ENCODE data around the gene GSN. TPM values are rescaled to one million over a fixed set of nuclear protein-coding genes. Genes with fewer than 3 reads are reported as not detected.
A peak's percentile ranks its signal among the peaks of the same experiment; 100 is the strongest.
"Not testable (repeated sequence)": the region's sequence is repeated elsewhere in the genome, so short reads cannot be mapped to it uniquely, and the experiment has no call there.

The GSN gene
- total RNA-seq, 2 donors from 2014 or later, result 3.5 to 5.8 TPM

DNA sequence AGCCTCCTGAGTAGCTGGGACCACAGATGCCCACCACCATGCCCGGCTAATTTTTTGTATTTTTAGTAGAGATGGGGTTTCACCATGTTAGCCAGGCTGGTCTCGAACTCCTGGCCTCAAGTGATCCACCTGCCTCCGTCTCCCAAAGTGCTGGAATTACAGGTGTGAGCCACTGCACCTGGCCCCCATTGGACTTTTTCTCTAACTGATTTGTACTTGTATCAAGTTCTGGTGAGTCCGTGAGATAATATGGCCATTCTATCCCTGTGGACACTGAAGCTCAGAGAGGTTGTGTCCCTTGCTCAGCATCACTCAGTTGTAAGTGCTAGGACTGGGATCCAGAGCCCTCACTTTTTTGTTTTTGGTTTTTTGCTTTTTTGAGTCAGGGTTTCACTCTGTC, 23.6 kb downstream of the GSN start:
- H3K9me3 Mint-ChIP-seq; DNase-seq (ENCODE audit: low spot score in 2 of 2); H3K27ac Mint-ChIP-seq; H3K36me3 Mint-ChIP-seq; ATAC-seq: not testable (repeated sequence)

DNA sequence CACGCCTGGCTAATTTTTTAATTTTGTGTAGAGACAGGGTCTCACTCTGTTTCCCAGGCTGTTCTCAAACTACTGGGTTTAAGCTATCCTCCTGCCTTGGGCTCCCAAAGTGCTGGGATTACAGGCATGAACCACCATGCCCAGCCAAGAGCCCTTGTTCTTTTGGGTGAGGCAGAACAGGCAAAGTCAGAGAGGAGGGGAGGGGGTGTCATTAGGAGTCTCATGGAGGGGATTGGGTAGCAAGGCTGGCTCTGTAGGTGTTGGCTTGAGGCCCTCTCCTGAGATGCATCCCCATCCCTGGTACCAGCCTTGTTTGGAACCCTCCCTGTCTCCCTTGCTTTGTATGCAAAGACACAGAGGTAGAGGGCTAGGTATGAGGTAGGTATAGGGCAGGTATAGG, 24.1 kb downstream of the GSN start:
- no peaks in the 10 kb centered on the region for H3K36me3 Mint-ChIP-seq
- peak overlapping the region in 1 of 2 donors; percentile 22 for H3K27ac Mint-ChIP-seq
- ATAC-seq (no peak), DNase-seq (ENCODE audit: low spot score in 2 of 2) (no peak)
- no peaks in the 10 kb centered on the region for H3K9me3 Mint-ChIP-seq

DNA sequence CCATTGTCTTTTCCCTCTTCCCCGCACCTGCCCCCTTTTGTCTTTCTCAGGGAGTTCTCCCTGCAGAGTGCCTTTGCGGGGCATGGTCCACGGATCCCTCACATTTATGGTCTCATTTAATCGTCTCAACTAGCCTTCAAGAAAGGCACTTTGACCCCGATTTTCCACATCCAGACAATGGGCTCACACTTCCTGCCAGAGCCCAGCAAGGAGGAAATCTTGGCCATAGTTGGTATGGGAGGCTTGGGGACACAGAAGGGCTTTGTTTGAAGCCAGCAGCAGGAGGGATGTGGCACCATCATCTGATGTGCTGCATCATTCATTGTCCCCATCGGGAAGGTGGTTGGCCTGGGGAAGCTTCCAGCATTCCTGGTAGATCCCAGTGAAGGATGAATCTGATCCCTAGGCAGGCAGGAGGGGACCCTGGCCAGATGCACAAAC, 24.9 kb downstream of the GSN start:
- no peaks in the 10 kb centered on the region for H3K36me3 Mint-ChIP-seq
- no peak for DNase-seq (ENCODE audit: low spot score in 2 of 2)
- ATAC-seq, result no peak
- no peak overlapping the region for H3K27ac Mint-ChIP-seq
- no peaks in the 10 kb centered on the region for H3K9me3 Mint-ChIP-seq

DNA sequence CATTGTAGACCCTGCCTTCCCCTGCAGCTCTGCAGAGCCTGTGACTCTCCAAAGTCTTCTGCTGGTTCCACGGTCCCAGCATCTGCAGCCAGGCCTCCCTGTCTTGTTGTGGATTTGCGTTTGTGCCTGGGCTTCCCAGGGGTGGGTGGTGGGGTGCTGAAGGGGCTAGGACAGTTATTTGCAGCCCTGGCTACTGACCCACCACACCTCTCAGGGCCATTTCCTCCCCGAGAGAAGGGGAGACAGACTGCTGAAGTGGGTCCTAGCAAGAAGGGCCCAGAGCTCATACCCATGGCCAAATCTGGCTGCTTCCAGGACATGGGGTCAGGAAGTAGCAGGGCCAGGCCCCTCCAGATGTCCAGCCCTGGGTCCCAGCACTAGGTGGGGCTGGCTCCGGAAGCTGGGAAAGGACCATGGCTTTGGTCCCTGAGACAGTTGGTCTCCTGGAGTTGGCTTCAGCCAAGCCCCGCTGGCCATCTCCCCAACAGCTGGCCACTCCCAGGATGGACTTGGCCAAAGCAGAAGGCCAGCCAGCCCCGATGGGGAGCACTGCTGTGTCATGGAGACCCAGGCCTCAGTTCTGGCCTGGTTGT, 26.3 kb downstream of the GSN start:
- DNase-seq (ENCODE audit: low spot score in 2 of 2), result no peak

DNA sequence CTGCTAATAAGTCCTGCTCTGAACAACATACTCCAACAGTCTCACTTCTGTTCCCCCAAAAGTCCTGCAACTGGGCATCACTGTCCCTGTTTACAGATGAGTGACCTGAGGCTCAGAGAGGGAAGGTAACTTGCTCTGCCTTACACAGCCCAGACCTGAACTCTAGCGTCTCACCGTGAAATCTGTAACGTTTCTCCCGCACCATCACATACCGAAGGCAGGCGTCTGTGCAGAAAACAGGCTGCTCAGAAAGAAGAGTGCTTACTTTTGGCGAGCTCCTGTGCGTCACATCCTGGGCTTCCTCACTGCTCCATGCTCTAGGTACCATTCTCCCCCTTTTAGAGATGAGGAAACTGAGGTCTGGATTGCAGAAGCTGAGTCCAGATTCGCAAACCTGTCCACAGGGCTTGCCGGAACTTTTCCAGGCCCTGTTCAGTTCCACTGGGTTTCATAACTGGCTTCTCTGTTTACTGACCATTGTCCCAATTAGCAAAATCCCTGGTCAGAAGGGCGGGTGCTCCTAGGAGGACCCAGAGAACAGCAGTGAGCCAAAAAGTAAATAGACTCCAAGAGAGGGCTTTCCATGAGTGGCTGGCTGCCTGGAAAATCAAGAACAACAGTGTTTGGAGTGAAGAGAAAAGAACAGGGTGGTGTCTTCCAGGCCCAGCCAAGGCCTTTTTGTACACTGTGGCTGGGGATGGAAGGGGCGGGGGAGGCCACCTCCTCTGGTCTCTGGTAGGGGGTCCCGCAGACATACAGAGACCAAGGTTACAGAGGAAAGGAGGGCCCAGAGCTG, 27.1 kb downstream of the GSN start:
- no peaks in the 10 kb centered on the region for H3K36me3 Mint-ChIP-seq
- no peaks in the 10 kb centered on the region for H3K9me3 Mint-ChIP-seq
- DNase-seq (ENCODE audit: low spot score in 2 of 2) (no peak), ATAC-seq (no peak)
- H3K27ac Mint-ChIP-seq, result peak overlapping the region in 1 of 2 donors; percentile 5

More for the DNA sequence above, 26.3 kb downstream of the GSN start:
- ATAC-seq, result no peak
- Mint-ChIP-seq H3K36me3 (no peaks in the 10 kb centered on the region), H3K27ac (no peak overlapping the region), H3K9me3 (no peaks in the 10 kb centered on the region)

DNA sequence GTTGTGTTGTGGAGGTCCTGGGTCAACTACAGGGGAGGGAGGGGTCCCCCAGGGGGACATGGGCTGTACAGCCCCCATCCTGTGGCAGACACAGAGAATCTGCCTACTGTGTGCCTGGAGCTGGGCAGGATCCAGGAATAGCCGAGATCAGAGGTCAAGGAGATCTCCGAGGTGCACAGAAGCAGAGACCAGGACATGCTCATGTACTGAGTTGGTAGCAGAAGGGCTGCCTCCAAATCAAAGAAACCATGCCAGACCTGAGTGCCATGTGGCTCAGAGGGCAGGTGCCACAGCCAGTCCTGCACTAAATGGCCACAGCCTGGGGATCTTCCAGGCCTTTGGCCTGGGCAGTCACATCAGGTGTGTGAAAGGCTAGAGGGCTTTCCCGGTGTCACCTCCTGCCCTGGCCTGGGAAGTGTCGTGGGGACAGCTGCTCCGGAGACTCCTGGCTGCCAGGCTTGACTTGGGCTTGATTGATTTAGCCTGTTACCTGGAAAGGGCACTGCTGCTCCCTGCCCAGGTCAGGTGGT, 27.8 kb downstream of the GSN start:
- Mint-ChIP-seq H3K36me3 (no peaks in the 10 kb centered on the region), H3K9me3 (no peaks in the 10 kb centered on the region), H3K27ac (peak overlapping the region in 1 of 2 donors; percentile 5)
- DNase-seq (ENCODE audit: low spot score in 2 of 2) (no peak), ATAC-seq (no peak)

DNA sequence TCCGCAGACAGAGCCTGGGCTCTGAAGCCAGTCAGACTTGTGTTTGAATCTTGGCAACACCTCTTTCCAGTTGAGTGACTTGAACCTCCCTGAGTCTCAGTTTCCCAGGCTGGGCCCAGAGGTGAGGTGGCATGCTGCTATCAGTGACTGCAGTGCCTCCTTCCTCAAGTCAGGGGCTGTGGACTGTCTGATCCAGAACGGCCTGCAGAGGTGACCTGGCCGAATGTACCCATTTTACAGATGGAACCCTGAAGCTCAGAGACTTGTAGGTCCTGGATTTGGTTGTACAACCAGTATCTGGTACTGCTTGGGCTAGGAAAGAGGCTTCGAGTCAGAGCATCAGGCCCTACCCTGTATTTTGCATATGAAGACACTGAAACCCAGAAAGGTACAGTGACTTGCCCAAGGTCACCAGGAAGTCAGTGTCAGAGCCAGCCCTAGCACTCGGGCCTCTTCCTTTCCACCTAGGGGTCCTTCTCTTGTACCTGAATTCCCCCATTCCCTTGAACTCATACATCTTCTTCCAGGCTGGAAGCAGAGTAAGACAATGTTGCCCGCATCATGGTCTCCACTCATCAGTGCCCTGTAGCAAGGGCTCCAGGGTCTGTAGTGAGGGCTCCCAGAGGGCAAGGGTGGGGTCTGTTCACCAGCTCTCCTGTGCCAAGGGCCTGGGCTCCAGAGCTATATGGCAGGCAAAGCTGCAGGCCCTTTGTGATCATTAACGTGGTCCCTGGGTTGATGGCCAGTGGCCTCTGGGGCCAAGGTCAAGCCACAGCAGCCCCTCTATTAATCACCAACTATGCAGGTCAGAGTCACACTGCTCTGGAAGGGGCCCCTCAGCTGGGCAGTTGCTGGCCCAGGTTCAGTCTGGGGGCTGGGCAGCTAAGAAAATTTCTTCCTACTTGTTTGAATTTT, 28.5 kb downstream of the GSN start:
- ATAC-seq, result no peak
- peak in 1 of 2 donors; percentile 26 for DNase-seq (ENCODE audit: low spot score in 2 of 2)
- Mint-ChIP-seq H3K36me3 (no peaks in the 10 kb centered on the region), H3K9me3 (no peaks in the 10 kb centered on the region), H3K27ac (no peak overlapping the region)

DNA sequence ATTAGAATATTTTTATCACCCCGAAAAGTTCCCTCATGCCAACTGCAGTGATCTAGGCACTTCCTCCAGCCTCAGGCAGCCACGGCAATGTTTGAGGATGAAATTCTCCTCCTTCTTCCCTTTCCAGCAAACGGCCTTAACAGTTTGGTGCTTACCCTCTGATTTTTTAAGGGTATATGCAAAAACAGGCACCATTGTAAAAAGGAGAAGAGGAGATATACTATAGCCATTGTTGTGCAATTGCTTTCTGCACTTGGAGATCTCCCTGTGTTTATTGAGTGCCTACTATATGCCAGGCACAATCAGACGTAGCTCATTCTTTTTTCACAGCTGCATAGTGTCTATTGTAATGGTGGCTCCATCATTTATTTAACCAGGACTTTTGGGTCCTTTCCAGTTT, 29.4 kb downstream of the GSN start:
- no peaks in the 10 kb centered on the region for H3K36me3 Mint-ChIP-seq
- no peak for ATAC-seq
- no peak for DNase-seq (ENCODE audit: low spot score in 2 of 2)
- no peaks in the 10 kb centered on the region for H3K9me3 Mint-ChIP-seq
- H3K27ac Mint-ChIP-seq, result no peak overlapping the region

DNA sequence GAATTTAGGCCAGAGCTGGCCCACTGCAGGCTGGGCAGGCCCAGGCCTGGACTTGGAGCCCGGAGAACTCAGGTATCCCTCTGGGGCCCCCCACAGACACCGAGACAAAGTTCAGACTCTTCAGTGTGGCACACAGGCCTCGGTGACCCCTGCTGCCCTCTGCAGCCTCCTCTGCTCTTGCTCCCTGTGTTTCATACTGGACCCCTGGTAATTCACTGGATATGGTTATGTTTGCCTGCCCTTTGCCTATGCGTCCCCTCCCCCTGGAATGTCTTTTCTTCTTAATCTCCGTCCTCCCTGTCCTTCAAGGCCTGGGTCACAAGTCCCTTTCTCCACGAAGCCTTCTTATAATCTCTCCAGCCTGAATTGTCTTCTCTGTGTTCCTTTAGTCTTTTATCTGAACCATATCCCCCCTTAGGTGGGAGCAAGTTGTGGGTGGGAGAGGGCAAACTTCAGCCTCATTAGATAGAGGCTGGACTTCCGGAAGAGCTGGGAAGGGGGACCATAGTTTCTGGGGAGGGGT, 30.1 kb downstream of the GSN start:
- Mint-ChIP-seq H3K9me3 (no peaks in the 10 kb centered on the region), H3K27ac (no peak overlapping the region), H3K36me3 (no peaks in the 10 kb centered on the region)
- ATAC-seq (no peak), DNase-seq (ENCODE audit: low spot score in 2 of 2) (no peak)

DNA sequence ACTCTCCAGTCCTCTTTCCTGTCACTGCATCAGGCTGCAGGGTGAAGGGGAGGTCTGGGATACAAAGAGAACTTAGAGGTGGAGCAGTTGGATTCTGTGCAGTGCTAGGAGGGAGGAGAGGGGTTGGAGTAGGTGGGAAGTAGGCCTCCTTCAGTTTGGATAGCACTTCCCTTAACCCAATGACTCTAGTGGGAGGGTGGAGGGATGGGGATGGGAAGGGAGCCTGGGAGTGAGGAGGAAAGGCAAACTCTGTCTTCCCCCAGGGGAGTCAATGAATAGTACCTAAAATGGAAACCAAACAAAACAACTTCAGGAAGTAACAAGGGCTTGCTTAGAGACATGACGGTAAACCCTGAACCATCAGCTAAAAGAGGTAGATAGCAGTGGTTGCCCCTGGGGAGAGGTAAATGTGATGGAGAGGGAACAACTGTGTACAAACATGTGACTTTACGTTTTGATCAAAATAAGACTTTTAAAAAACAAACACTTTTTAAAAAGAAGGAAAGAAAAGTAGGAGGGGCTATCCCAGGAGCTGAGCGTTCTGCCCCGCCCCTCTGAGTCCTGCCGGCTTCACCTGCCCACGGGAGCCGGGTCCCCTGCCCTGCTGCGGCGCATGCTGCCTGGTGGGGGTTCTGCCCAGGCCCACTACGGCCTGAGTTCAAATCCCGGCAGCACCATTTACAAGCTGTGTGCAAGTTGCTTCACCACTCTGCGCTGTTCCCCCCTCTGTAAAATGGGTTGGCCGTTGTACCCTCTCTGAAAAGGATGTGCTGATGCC, 30.9 kb downstream of the GSN start:
- no peaks in the 10 kb centered on the region for H3K36me3 Mint-ChIP-seq

DNA sequence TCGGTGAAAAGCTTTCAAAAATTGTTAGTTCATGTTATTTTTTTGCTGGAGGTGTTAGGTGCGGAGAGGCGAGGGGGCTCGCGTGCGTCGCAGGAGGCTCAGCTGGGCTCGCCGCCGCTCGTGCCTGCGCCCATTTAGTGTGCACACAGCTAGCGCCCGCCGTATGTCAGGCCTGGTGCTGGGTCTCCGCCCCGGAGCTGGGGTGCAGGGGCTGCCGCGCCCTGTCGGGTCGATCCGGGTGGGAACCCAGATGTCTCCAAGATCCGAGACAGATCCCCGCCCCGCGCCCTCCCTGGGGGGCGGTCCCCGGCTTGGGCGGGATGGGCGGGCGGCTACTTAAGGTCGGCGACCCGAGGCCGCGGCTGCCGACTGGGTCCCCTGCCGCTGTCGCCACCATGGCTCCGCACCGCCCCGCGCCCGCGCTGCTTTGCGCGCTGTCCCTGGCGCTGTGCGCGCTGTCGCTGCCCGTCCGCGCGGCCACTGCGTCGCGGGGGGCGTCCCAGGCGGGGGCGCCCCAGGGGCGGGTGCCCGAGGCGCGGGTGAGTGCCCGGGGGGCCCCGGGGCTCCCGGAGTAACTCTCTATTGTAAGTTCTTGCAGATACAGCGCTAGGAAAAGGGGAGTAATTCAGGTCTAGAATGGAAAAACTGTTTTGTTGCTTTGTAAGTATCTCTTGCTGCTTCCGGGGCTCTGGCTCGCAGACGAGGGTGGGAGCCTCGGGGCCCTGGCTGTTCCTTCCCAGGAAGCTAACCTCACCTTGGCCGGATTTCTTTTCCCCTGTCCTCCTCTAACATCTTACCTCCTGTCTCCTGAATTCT, 31.7 kb downstream of the GSN start:
- no peak overlapping the region for H3K27ac Mint-ChIP-seq
- peak; percentile 53 to 80 for ATAC-seq
- H3K9me3 Mint-ChIP-seq, result no peaks in the 10 kb centered on the region
- DNase-seq (ENCODE audit: low spot score in 2 of 2), result peak in 1 of 2 donors; percentile 35
- H3K36me3 Mint-ChIP-seq, result no peaks in the 10 kb centered on the region

More for the DNA sequence above, 30.9 kb downstream of the GSN start:
- no peak overlapping the region for H3K27ac Mint-ChIP-seq
- H3K9me3 Mint-ChIP-seq, result no peaks in the 10 kb centered on the region
- DNase-seq (ENCODE audit: low spot score in 2 of 2) (no peak), ATAC-seq (peak; percentile 16 to 21)

DNA sequence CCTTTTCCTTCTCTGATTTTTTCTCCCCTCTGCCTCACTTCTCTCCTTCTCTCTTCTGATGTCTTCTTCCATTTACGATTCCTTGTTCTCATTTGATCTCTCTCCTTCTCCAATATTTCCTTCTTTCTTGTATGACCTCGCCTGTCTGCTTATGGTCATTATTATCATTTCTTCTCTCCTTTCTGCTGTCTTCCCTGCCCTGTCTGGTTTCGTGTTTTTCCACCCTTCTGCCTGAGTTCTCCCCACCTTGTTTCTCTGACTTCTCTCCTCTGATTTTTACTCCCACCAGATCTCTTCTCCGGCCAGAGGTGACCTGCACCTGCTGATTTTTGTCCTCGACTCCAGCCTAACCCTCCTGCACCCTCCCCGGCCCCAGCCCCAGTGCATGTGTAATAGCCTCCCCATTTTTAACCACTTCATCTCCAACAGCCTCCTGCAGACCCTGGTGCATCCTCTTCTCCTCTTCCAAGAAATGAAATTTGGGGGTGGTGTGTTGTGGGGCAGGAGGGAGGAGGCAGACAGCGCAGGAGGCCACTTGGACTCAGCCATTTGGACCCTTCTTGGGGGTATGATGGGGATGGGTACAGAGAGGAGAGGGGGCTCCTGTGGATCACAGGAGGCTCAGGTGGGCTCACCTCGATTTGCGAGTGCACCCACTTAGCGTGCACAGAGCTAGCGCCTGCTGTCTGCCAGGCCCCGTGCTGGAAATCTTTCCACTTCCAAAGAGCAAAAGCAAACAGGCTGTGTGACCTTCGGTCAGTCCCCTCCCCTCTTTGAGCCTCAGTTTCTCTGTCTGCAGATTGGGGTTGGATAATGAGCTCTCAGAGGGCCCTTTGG, 32.5 kb downstream of the GSN start:
- no peak for ATAC-seq
- H3K36me3 Mint-ChIP-seq, result no peaks in the 10 kb centered on the region
- H3K9me3 Mint-ChIP-seq, result no peaks in the 10 kb centered on the region
- no peak overlapping the region for H3K27ac Mint-ChIP-seq
- no peak for DNase-seq (ENCODE audit: low spot score in 2 of 2)

DNA sequence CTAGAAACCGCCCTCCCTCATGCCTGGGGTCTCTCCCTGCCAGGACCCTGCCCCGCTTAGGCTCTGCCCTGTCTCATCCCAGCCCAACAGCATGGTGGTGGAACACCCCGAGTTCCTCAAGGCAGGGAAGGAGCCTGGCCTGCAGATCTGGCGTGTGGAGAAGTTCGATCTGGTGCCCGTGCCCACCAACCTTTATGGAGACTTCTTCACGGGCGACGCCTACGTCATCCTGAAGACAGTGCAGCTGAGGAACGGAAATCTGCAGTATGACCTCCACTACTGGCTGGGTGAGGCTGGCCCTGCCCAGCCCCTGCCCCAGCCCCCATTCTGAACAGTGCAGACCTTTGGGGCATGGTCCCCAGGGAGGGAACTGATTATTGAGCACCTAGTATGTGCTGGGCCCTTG, 33.9 kb downstream of the GSN start:
- no peak for ATAC-seq
- Mint-ChIP-seq H3K9me3 (no peaks in the 10 kb centered on the region), H3K36me3 (no peaks in the 10 kb centered on the region), H3K27ac (no peak overlapping the region)
- no peak for DNase-seq (ENCODE audit: low spot score in 2 of 2)

DNA sequence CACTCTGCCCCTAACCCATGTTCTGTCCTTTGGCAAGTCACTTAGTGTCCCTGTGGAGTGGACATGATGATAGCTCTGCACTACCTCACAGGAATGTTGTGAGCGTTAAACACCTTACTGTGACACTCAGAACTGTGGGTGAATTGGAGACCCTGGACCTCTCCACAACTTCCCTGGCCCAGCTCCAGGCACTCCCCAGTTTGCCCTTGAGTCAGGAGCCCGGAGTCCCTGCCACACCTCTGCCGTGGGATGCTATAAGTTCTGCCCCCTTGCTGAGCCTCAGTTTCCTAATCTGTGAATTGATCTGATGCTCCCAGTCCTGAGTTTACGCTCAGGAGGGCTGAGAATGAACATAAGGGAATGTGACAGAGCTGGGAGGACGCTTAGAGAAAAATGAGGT, 34.4 kb downstream of the GSN start:
- H3K27ac Mint-ChIP-seq, result no peak overlapping the region
- no peak for ATAC-seq
- H3K9me3 Mint-ChIP-seq, result no peaks in the 10 kb centered on the region
- no peak for DNase-seq (ENCODE audit: low spot score in 2 of 2)
- no peaks in the 10 kb centered on the region for H3K36me3 Mint-ChIP-seq

DNA sequence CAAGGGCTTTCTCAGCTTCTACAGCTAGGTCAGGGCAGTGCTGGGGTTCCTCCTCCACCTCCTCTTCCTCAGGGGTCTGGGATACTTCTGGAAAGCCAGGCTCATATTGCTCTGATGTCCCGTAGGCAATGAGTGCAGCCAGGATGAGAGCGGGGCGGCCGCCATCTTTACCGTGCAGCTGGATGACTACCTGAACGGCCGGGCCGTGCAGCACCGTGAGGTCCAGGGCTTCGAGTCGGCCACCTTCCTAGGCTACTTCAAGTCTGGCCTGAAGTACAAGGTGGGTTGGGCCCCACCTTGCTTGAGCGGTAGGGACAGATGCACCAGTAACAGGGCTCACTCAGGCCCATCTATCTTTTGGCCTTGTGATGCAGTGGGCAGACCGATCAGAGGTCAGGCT, 34.8 kb downstream of the GSN start:
- Mint-ChIP-seq H3K9me3 (no peaks in the 10 kb centered on the region), H3K27ac (no peak overlapping the region), H3K36me3 (no peaks in the 10 kb centered on the region)
- ATAC-seq (no peak), DNase-seq (ENCODE audit: low spot score in 2 of 2) (no peak)

All from activated naive CD4-positive, alpha-beta T cell treated with anti-CD3 and anti-CD28 coated beads, Interleukin-2, amount 50 U/mL, for 72 hours (primary cell).